WTC11 (cell line): Measurements from ENCODE around the gene WNT1.

Source experiments
- ATF2 ChIP-seq: sonication (generic); formaldehyde crosslinking; IDR thresholded peaks from 2 replicates; pipeline ENCODE4 v1.8.1; 2022; ENCODE audit warnings: low read depth, missing genetic modification reagents, borderline replicate concordance
- ATF3 ChIP-seq: sonication (generic); formaldehyde crosslinking; conservative IDR thresholded peaks from 2 replicates; pipeline ENCODE4 v1.8.1; 2022; ENCODE audit warnings: mild to moderate bottlenecking, missing genetic modification reagents
- GABPB1 ChIP-seq: sonication (generic); formaldehyde crosslinking; IDR thresholded peaks from 2 replicates; pipeline ENCODE4 v1.8.1; 2023; ENCODE audit warnings: mild to moderate bottlenecking, missing genetic modification reagents
- JAZF1 ChIP-seq: fragments of 250-450 bp; sonication (Bioruptor Pico); IDR thresholded peaks from 2 replicates; pipeline ENCODE4 v1.9.0; 2021; ENCODE audit warnings: moderate library complexity, mild to moderate bottlenecking, inconsistent platforms
- RELA ChIP-seq: sonication (generic); formaldehyde crosslinking; IDR thresholded peaks from 2 replicates; pipeline ENCODE4 v1.8.1; 2022; ENCODE audit warnings: missing genetic modification reagents, mild to moderate bottlenecking, borderline replicate concordance
- TF ChIP-seq, protein P1 (sequence below): fragments of 200-600 bp; IDR thresholded peaks from 2 replicates; pipeline ENCODE4 v1.8.0; 2022; ENCODE audit warnings: antibody characterized with exemption
- TF ChIP-seq, protein P2 (sequence below): sonication (generic); formaldehyde crosslinking; IDR thresholded peaks from 2 replicates; pipeline ENCODE4 v1.8.1; 2023; ENCODE audit warnings: mild to moderate bottlenecking, moderate library complexity, missing genetic modification reagents
- TF ChIP-seq, protein P3 (sequence below): fragments of 250-450 bp; sonication (Bioruptor Pico); conservative IDR thresholded peaks from 2 replicates; pipeline ENCODE4 v1.9.0; 2021; ENCODE audit warnings: mild to moderate bottlenecking

DNA sequence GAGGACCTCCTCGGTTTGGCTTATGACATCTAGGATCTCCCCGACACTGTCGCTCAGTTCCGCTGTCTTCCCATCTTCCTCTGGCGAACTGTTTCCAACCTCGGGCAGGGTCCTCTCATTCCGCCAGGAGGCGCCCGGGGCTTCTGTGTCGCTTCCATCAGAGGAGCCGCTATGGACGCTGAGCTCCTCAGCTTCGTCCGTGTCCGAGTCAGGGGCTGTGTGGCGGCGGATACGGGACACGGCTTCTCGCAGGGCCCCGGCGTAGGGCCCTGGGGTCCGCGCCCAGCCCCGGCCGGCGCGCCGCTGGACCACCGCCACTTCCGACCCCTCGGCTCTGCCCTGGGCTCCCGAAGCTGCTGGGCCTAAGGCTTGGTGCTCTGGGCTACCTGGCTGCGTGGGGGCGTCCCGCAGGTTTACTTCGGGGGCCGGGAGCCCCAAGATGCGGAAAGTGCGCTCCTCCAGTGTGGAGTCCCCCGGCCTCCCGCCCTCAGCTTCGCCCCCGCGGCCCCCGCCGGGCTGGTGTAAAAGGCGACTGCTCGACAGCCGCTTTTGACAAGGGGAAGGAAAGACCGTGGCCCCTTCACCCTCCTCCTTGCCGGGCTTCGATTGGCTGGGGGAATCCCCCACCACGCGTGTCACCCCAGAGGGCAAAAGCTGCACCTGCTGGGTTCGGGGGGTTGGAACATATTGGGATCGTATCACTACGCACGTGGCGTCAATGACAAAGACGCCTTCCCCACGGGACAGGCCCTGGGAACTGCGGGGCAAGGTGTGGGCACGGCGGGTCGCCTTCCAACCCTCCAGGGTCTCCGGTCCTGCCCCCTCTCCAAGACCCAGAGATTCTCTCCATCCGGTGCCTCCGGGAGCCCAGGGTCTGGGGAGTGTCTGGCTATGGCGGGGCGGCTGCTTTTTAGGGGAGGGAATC is 18.9 kb downstream of the WNT1 start:
- TF ChIP-seq, protein P1, sequence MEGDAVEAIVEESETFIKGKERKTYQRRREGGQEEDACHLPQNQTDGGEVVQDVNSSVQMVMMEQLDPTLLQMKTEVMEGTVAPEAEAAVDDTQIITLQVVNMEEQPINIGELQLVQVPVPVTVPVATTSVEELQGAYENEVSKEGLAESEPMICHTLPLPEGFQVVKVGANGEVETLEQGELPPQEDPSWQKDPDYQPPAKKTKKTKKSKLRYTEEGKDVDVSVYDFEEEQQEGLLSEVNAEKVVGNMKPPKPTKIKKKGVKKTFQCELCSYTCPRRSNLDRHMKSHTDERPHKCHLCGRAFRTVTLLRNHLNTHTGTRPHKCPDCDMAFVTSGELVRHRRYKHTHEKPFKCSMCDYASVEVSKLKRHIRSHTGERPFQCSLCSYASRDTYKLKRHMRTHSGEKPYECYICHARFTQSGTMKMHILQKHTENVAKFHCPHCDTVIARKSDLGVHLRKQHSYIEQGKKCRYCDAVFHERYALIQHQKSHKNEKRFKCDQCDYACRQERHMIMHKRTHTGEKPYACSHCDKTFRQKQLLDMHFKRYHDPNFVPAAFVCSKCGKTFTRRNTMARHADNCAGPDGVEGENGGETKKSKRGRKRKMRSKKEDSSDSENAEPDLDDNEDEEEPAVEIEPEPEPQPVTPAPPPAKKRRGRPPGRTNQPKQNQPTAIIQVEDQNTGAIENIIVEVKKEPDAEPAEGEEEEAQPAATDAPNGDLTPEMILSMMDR: peak; percentile 45
- TF ChIP-seq ATF3 (CRISPR knock-in tag) (no peak), ATF2 (CRISPR knock-in tag) (no peak), GABPB1 (no peak), RELA (CRISPR knock-in tag) (no peak), JAZF1 (CRISPR knock-in tag) (no peak)
- TF ChIP-seq, protein P2, sequence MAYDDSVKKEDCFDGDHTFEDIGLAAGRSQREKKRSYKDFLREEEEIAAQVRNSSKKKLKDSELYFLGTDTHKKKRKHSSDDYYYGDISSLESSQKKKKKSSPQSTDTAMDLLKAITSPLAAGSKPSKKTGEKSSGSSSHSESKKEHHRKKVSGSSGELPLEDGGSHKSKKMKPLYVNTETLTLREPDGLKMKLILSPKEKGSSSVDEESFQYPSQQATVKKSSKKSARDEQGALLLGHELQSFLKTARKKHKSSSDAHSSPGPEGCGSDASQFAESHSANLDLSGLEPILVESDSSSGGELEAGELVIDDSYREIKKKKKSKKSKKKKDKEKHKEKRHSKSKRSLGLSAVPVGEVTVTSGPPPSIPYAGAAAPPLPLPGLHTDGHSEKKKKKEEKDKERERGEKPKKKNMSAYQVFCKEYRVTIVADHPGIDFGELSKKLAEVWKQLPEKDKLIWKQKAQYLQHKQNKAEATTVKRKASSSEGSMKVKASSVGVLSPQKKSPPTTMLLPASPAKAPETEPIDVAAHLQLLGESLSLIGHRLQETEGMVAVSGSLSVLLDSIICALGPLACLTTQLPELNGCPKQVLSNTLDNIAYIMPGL: peak; percentile 51; the same call in 1 of the 2 replicates
- TF ChIP-seq, protein P3, sequence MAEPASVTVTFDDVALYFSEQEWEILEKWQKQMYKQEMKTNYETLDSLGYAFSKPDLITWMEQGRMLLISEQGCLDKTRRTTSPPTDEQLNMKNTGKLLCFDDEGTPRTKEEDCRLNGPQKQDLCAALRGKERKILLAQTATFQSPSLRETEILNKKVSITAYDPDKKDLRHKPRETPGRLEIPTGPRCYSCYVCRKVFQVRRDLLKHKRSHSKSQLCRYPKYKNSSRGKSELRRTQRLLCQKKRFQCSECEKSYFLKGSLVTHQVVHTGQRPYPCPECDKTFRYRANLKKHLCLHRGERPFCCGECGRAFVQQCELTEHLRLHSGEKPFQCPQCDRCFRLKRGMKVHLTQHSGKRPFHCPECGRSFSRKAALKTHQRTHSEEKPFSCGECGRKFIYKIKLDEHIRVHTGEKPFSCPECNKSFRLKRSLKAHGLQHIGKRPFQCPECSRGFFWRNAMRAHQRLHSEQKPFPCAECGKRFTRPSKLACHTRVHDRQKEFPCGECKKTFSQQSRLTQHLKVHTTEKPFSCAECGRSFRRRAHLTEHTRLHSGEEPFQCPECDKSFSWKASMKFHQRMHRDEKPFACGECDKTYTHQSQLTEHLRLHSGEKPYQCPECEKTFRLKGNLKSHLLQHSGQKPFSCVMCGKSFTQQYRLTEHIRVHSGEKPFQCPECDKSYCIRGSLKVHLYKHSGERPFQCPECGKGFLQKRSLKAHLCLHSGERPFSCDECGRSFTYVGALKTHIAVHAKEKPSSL: no peak
